WERI-Rb-1 (cell line): Measurements from ENCODE around the gene MS4A10.

Source experiments
- DNase-seq: peaks from one replicate; pipeline ENCODE4 v3.0.0-alpha.2; 2020
- H3K27ac ChIP-seq: fragments of 250-450 bp; sonication (Bioruptor Pico); 2 replicates; pipeline ENCODE4 v1.5.1; 2020; ENCODE audit warnings: mild to moderate bottlenecking, moderate library complexity
- H3K27me3 ChIP-seq: fragments of 250-450 bp; sonication (Bioruptor Pico); 2 replicates; pipeline ENCODE4 v1.5.1; 2021; ENCODE audit warnings: mild to moderate bottlenecking, low read depth, moderate library complexity; ENCODE audit not compliant: insufficient read depth, severe bottlenecking
- H3K36me3 ChIP-seq: fragments of 250-450 bp; sonication (Bioruptor Pico); 2 replicates; pipeline ENCODE4 v1.5.1; 2020; ENCODE audit warnings: mild to moderate bottlenecking, moderate library complexity
- H3K4me3 ChIP-seq: 2 replicates; pipeline ENCODE4 v1.5.1; 2011; ENCODE audit warnings: low read depth, mild to moderate bottlenecking, control low read depth, low read length
- H3K9me3 ChIP-seq: fragments of 250-450 bp; sonication (Bioruptor Pico); 2 replicates; pipeline ENCODE4 v1.5.1; 2021; ENCODE audit warnings: mild to moderate bottlenecking, moderate library complexity; ENCODE audit not compliant: severe bottlenecking
- CTCF ChIP-seq: IDR thresholded peaks from 2 replicates; pipeline ENCODE4 v1.5.1; 2011; ENCODE audit warnings: low read depth, mild to moderate bottlenecking, control low read depth, inconsistent platforms, low read length

Gene MS4A10

DNA sequence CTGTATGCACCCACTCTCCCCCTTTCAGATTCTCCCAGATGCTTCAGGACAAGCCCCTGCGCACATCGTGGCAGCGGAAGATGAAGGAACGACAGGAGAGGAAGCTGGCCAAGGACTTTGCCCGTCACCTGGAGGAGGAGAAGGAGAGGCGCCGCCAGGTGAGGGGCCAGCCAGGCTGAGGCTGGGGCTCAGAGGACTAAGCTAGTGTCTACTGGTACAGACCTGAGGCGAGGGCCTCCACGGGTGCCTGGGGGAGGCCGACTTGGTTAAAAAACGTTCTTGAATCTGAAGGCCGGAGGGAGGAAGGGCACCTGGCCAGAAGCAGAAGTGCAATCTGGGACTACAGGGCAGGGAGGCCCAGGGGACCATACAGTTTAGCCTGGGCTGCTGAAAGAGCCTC is 62.8 kb downstream of the MS4A10 start:
- Histone ChIP-seq H3K27ac (no peak overlapping the region), H3K4me3 (no peak overlapping the region), H3K9me3 (no peaks in the 10 kb centered on the region), H3K36me3 (peaks cover 15% of the 10 kb centered on the region), H3K27me3 (no peaks in the 10 kb centered on the region)
- TF ChIP-seq CTCF: no peak
- DNase-seq: no peak

DNA sequence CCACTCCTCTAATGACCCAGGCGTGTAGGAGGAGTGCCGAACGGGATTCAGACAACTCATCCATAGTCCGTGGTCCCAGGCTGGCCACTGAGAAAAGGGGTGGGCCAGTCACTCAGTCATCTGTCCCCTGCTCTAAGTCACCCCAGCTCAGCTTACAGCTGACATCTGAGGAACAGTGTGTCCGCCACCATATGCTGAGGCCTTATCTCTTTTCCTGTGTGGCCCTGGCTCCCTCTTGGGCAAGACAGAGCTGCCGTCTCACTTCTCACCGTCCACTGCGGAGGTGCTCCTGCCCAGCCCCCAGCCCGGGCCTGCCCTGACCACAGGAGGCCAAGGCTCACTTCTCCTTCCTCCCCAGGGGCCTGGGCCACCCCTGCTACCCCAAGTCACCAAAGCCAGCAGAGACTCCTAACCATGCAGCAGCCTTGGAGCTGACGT is 63.6 kb downstream of the MS4A10 start:
- no peaks in the 10 kb centered on the region for H3K27me3 ChIP-seq
- no peak overlapping the region for H3K4me3 ChIP-seq
- no peak for TF ChIP-seq CTCF
- H3K9me3 ChIP-seq: no peaks in the 10 kb centered on the region
- DNase-seq: peak; percentile 59
- peak overlapping the region; percentile 63 for H3K27ac ChIP-seq
- peaks cover 15% of the 10 kb centered on the region for H3K36me3 ChIP-seq

GRCh38 chr11:60849641-60850520 is 64.7 kb downstream of the MS4A10 start:
- Histone ChIP-seq H3K4me3 (no peak overlapping the region), H3K27me3 (no peaks in the 10 kb centered on the region), H3K27ac (no peak overlapping the region), H3K9me3 (no peaks in the 10 kb centered on the region), H3K36me3 (peaks cover 11% of the 10 kb centered on the region)
- no peak for TF ChIP-seq CTCF
- no peak for DNase-seq
